Testis (tissue), 2 donors: ENCODE measurements around the gene WEE2.
"Not testable (repeated sequence)": the region's sequence is repeated elsewhere in the genome, so short reads cannot be mapped to it uniquely, and the experiment has no call there.

Experiments
- CTCF ChIP-seq, 3 experiments: fragments of 450-650 bp in 2 of 3; fragments of 200-600 bp in 1 of 3; sonication (generic) in 1 of 3; IDR thresholded peaks; one replicate each; pipeline ENCODE4 v1.5.1; 2016 to 2019; ENCODE audit warnings: antibody characterized with exemption in 3 of 3, mild to moderate bottlenecking in 2 of 3, moderate library complexity in 1 of 3
- POLR2A ChIP-seq: fragments of 450-650 bp; IDR thresholded peaks from one replicate; pipeline ENCODE4 v1.6.1; 2017; ENCODE audit warnings: antibody characterized with exemption, mild to moderate bottlenecking, moderate library complexity

- TF ChIP-seq CTCF (IDR thresholded peaks at IDR 0.05); POLR2A: not testable (repeated sequence)
Observed at GRCh38 chr7:141751904-141752303, 43.8 kb downstream of the WEE2 start.
